Neural cell (in vitro differentiated cells): Measurements from ENCODE around the gene DENND5A. TPM values are rescaled to one million over a fixed set of nuclear protein-coding genes. Genes with fewer than 3 reads are reported as not detected.

Source experiments
- H2AFZ ChIP-seq: fragments of 200-600, 300-800 bp; sonication (generic), shearing (Covaris generic); 2 replicates; pipeline ENCODE4 v1.6.0; 2014; ENCODE audit warnings: low read depth, mild to moderate bottlenecking, antibody characterized with exemption, low read length, moderate library complexity
- H3F3A ChIP-seq: fragments of 200-600 bp; shearing (Covaris generic); 2 replicates; pipeline ENCODE4 v1.6.1; 2016; ENCODE audit warnings: mild to moderate bottlenecking, moderate library complexity, mixed read lengths, antibody characterized with exemption, low read length; ENCODE audit not compliant: insufficient read depth, poor library complexity, severe bottlenecking
- H3K27ac ChIP-seq: fragments of 200-600, 300-800 bp; sonication (generic), shearing (Covaris generic); 2 replicates; pipeline ENCODE4 v1.5.1; 2014; ENCODE audit warnings: mild to moderate bottlenecking, low read length, moderate library complexity
- H3K27me3 ChIP-seq: fragments of 300-800, 200-600 bp; sonication (generic), shearing (Covaris generic); 2 replicates; pipeline ENCODE4 v1.6.0; 2014; ENCODE audit warnings: mild to moderate bottlenecking, low read depth, low read length, moderate library complexity; ENCODE audit not compliant: insufficient read depth
- H3K36me3 ChIP-seq: fragments of 300-800, 200-600 bp; sonication (generic), shearing (Covaris generic); 2 replicates; pipeline ENCODE4 v1.5.1; 2014; ENCODE audit warnings: mild to moderate bottlenecking, antibody characterized with exemption, low read length, moderate library complexity; ENCODE audit not compliant: insufficient read depth
- H3K4me2 ChIP-seq: fragments of 300-800, 200-600 bp; sonication (generic), shearing (Covaris generic); 2 replicates; pipeline ENCODE4 v1.6.0; 2014; ENCODE audit warnings: mild to moderate bottlenecking, low read length
- H3K4me3 ChIP-seq: fragments of 300-800, 200-600 bp; sonication (generic), shearing (Covaris generic); 2 replicates; pipeline ENCODE4 v1.5.1; 2014; ENCODE audit warnings: mild to moderate bottlenecking, low read length, moderate library complexity
- H3K79me2 ChIP-seq: fragments of 200-600 bp; shearing (Covaris generic); replicated peaks from 2 replicates; pipeline ENCODE4 v1.6.0; 2014; ENCODE audit warnings: mild to moderate bottlenecking, low read length, moderate library complexity; ENCODE audit not compliant: insufficient read depth
- H3K9ac ChIP-seq: fragments of 300-800, 200-600 bp; sonication (generic), shearing (Covaris generic); 2 replicates; pipeline ENCODE4 v1.6.1; 2016; ENCODE audit warnings: mild to moderate bottlenecking, low read length, mixed read lengths
- H3K9me2 ChIP-seq: fragments of 200-600 bp; shearing (Covaris generic); 2 replicates; pipeline ENCODE4 v1.6.1; 2016; ENCODE audit warnings: mild to moderate bottlenecking, low read length, mixed read lengths; ENCODE audit not compliant: insufficient read depth
- H3K9me3 ChIP-seq: fragments of 200-600, 300-800 bp; sonication (generic), shearing (Covaris generic); 2 replicates; pipeline ENCODE4 v1.6.1; 2016; ENCODE audit warnings: mild to moderate bottlenecking, mixed run types, low read length, moderate library complexity, mixed read lengths
- H4K20me1 ChIP-seq: fragments of 200-600 bp; shearing (Covaris generic); 2 replicates; pipeline ENCODE4 v1.6.1; 2016; ENCODE audit warnings: mild to moderate bottlenecking, mixed run types; ENCODE audit not compliant: insufficient read depth
- EP300 ChIP-seq: fragments of 450-650 bp; conservative IDR thresholded peaks from 2 replicates; pipeline ENCODE4 v1.6.1; 2014; ENCODE audit warnings: antibody characterized with exemption, mild to moderate bottlenecking, moderate library complexity; ENCODE audit not compliant: poor library complexity, severe bottlenecking
- EZH2 ChIP-seq: fragments of 200-600, 300-800 bp; shearing (Covaris generic), sonication (generic); IDR thresholded peaks from 2 replicates; pipeline ENCODE4 v1.6.1; 2014; ENCODE audit warnings: antibody characterized with exemption, low read length, borderline replicate concordance, mild to moderate bottlenecking; ENCODE audit not compliant: insufficient read depth, poor library complexity, severe bottlenecking
- MXI1 ChIP-seq: fragments of 450-650 bp; conservative IDR thresholded peaks from 2 replicates; pipeline ENCODE4 v1.6.1; 2014; ENCODE audit warnings: antibody characterized with exemption, mild to moderate bottlenecking; ENCODE audit not compliant: poor library complexity, severe bottlenecking
- POLR2AphosphoS5 ChIP-seq: IDR thresholded peaks from 2 replicates; pipeline ENCODE4 v1.6.1; 2012
- RAD21 ChIP-seq: fragments of 450-650 bp; conservative IDR thresholded peaks from 2 replicates; pipeline ENCODE4 v1.6.1; 2014; ENCODE audit warnings: antibody characterized with exemption, mild to moderate bottlenecking, moderate library complexity
- SMC3 ChIP-seq: fragments of 450-650 bp; conservative IDR thresholded peaks from 2 replicates; pipeline ENCODE4 v1.6.1; 2014; ENCODE audit warnings: antibody characterized with exemption, mild to moderate bottlenecking, moderate library complexity; ENCODE audit not compliant: poor library complexity
- TAF1 ChIP-seq: IDR thresholded peaks from 2 replicates; pipeline ENCODE4 v1.6.1; 2012; ENCODE audit warnings: low read depth
- polyA plus RNA-seq: library from polyadenylated mRNA; depleted of rRNA; stranded (reverse); fragments of >200 nt; gene quantifications from 2 replicates; pipeline ENCODE4 v1.2.3, GENCODE V29; 2014
- TF ChIP-seq, protein P1 (sequence below): fragments of 450-650 bp; IDR thresholded peaks from 2 replicates; pipeline ENCODE4 v1.5.1; 2014; ENCODE audit warnings: antibody characterized with exemption, mild to moderate bottlenecking, moderate library complexity; ENCODE audit not compliant: poor library complexity, severe bottlenecking
- TF ChIP-seq, protein P2 (sequence below): IDR thresholded peaks from 2 replicates; pipeline ENCODE4 v1.6.1; 2012; ENCODE audit warnings: borderline replicate concordance

DENND5A gene
- polyA plus RNA-seq, 1 donor from 2014 or later, result 75.6 TPM

DNA sequence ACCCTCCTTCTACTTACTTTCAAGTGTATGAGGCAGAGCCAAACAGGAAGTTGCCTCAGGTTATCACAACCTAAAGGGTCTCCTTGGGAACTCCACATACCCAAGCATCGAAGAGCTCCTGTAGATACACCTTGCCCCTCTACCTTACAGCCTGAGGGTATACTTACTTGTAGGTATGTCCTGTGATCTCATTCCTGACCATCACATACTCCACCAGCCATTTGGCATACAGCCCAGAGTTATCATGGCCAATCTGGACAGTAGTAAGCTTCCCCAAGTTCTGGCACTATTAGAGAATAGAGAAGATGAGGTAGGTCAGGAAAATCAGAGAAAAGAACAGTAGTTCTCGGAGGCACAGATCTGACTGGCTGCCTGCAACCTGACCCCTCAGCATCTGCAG is 120.3 kb downstream of the DENND5A start:
- H3K9me2 ChIP-seq, result no peaks in the 10 kb centered on the region
- H3K9me3 ChIP-seq, result no peaks in the 10 kb centered on the region
- H2AFZ ChIP-seq, result no peak overlapping the region
- no peak overlapping the region for H3K4me2 ChIP-seq
- H3F3A ChIP-seq, result no peaks in the 10 kb centered on the region
- H3K4me3 ChIP-seq, result no peak overlapping the region
- TF ChIP-seq EZH2 (no peak), POLR2AphosphoS5 (no peak), TAF1 (no peak), EP300 (no peak), MXI1 (no peak)
- TF ChIP-seq, protein P1, sequence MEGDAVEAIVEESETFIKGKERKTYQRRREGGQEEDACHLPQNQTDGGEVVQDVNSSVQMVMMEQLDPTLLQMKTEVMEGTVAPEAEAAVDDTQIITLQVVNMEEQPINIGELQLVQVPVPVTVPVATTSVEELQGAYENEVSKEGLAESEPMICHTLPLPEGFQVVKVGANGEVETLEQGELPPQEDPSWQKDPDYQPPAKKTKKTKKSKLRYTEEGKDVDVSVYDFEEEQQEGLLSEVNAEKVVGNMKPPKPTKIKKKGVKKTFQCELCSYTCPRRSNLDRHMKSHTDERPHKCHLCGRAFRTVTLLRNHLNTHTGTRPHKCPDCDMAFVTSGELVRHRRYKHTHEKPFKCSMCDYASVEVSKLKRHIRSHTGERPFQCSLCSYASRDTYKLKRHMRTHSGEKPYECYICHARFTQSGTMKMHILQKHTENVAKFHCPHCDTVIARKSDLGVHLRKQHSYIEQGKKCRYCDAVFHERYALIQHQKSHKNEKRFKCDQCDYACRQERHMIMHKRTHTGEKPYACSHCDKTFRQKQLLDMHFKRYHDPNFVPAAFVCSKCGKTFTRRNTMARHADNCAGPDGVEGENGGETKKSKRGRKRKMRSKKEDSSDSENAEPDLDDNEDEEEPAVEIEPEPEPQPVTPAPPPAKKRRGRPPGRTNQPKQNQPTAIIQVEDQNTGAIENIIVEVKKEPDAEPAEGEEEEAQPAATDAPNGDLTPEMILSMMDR, result no peak
- TF ChIP-seq, protein P2, sequence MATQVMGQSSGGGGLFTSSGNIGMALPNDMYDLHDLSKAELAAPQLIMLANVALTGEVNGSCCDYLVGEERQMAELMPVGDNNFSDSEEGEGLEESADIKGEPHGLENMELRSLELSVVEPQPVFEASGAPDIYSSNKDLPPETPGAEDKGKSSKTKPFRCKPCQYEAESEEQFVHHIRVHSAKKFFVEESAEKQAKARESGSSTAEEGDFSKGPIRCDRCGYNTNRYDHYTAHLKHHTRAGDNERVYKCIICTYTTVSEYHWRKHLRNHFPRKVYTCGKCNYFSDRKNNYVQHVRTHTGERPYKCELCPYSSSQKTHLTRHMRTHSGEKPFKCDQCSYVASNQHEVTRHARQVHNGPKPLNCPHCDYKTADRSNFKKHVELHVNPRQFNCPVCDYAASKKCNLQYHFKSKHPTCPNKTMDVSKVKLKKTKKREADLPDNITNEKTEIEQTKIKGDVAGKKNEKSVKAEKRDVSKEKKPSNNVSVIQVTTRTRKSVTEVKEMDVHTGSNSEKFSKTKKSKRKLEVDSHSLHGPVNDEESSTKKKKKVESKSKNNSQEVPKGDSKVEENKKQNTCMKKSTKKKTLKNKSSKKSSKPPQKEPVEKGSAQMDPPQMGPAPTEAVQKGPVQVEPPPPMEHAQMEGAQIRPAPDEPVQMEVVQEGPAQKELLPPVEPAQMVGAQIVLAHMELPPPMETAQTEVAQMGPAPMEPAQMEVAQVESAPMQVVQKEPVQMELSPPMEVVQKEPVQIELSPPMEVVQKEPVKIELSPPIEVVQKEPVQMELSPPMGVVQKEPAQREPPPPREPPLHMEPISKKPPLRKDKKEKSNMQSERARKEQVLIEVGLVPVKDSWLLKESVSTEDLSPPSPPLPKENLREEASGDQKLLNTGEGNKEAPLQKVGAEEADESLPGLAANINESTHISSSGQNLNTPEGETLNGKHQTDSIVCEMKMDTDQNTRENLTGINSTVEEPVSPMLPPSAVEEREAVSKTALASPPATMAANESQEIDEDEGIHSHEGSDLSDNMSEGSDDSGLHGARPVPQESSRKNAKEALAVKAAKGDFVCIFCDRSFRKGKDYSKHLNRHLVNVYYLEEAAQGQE, result no peak
- no peaks in the 10 kb centered on the region for H3K79me2 ChIP-seq
- no peaks in the 10 kb centered on the region for H3K27me3 ChIP-seq
- H3K36me3 ChIP-seq, result peaks cover 9% of the 10 kb centered on the region
- H4K20me1 ChIP-seq, result no peaks in the 10 kb centered on the region
- H3K27ac ChIP-seq, result no peak overlapping the region
- H3K9ac ChIP-seq, result no peak overlapping the region

DNA sequence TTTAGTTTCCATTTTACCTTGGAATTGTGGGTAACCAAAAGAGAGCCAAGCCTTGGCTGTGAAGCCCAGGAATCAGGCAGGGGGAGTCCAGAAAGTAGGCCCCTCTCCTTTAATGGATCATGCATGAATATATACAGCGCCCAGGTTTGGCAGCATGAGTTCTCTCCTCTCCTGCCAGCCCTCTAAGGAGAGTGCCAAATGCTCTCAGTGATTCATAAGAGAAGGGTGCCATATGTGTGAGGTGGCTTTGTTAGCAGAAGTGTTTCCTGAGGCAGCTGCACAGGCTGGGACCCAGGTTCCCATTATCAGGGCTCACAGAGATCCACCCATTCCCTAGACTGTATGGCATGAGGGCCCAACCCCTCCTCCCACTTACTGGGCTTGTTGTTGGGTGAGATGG is 121.4 kb downstream of the DENND5A start:
- Histone ChIP-seq H3K9me3 (no peaks in the 10 kb centered on the region), H3K4me3 (no peak overlapping the region), H3F3A (no peaks in the 10 kb centered on the region), H3K9me2 (no peaks in the 10 kb centered on the region), H3K9ac (no peak overlapping the region), H3K27me3 (no peaks in the 10 kb centered on the region), H3K79me2 (no peaks in the 10 kb centered on the region), H3K4me2 (no peak overlapping the region), H4K20me1 (no peaks in the 10 kb centered on the region), H3K36me3 (peaks cover 9% of the 10 kb centered on the region), H3K27ac (no peak overlapping the region), H2AFZ (no peak overlapping the region)
- TF ChIP-seq POLR2AphosphoS5 (no peak), TAF1 (no peak), MXI1 (no peak), SMC3 (no peak), EP300 (no peak), EZH2 (no peak), RAD21 (no peak)
- TF ChIP-seq, protein P1, result no peak
- TF ChIP-seq, protein P2, result no peak
